Measurements from ENCODE around the gene MAGI3.
"Not testable (repeated sequence)": the region's sequence is repeated elsewhere in the genome, so short reads cannot be mapped to it uniquely, and the experiment has no call there.

Gene MAGI3

DNA sequence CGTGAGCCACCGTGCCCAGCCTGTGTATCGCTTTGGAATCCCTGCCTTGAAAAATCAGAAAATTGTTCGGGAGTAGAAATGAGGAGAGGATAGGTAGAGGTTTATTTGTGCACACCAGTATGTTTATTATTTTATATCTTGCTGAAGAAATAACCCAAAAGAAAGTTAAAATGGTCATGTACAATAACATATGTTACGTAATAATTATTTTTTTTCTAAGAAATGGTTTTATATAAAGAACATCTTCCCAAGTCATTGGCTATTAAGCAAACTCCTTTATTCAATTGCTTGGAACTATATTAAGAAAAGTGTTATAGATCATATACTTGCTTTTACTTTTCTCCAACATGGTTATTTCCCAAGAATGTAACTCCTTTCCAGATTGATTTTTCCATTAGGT, 197.2 kb downstream of the MAGI3 start:
- DNase-seq = no peak

DNA sequence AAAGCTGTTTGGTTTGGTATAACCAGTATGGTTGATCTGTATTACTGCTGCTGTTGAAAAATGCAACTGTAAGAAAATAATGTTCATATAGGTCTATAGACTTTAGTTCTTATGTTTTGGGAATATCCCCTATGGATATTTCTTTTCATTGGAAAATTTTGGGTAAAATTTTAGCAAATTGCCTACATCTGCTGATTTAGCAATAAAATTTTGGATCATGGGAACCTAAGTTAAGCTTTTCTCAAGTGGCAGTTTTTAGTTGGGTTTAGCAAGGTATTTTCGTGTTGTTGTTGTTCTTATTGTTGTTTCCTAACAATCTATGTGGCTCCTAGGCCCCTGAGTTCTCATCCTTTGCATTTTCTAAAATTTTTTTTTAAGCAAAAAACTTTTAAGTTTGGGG, 201.9 kb downstream of the MAGI3 start:
- DNase-seq = no peak

DNA sequence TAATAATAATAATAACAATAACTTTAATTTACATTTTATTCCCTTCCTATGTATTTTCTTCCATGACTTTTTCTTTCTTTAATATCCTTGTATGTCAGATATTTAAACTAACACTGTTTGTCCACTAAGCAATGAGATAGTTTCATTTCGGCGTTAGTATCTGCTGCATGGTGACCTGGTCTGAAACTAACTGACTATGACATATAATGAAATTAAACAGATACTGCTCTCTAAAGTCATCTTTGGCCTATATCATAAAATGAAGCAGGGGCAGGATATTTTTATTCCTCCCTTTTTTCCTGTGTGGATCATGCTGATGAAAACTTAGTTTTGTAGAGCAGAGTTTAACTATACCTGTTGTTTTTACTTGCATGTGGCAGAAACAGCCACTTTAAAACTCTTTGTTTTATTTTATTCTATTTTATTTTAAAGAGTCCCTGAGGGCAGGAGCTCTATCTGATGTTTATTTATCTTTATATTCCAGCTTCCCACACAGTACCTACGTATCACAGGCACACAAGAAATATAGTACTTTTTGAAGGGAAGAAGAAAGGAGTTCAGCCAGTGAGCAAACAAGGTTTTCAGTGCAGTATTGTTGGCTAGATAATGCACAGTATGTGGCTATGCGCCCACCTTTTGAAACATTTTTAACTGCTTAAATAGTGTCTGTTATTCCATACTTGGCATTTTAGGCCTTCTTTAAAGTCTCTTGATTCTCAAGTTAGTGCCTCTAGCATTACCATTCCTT, 203.4 kb downstream of the MAGI3 start:
- no peak for DNase-seq

- DNase-seq = not testable (repeated sequence)
Measured at GRCh38 chr1:113604466-113604865, 214.2 kb downstream of the MAGI3 start.

DNA sequence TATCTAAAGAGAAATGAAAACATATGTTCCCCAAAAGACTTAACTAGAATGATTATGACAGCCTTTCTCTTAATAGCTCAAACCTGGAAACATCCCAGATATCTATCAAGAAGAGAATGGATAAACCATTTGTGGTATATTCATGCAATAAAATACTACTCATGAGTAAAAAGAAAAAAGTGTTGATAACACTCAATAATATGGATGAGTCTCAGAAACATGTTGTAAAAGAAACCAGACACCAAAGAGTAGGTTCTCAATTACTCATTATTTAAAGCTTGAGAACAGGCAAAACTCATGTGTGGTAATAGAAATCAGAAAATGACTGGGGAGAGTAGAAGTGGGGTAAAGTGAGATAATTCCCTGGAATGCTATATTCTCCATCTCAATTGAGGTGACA, 214.8 kb downstream of the MAGI3 start:
- DNase-seq = no peak

DNA sequence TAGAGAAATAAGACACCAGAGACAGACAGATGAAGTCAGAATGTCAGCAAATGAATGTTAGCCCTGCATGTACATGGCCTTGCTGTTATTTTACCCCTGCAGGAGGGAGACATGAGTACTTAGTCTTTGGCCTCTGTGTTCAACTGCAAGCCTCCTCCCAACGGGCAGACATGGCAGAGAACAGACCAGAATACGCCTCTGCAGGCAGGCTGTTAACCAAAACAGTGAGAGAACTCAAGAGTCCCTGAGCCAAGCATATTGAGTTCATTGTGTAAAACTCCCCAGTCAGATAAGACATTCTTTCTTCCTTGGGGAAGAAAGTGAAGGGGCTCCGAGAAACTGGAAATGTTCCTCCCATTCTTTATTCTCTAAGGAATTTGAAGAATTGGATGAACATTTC, 218.1 kb downstream of the MAGI3 start:
- DNase-seq = no peak

- DNase-seq = no peak
Measured at GRCh38 chr1:113610372-113610771, 220.1 kb downstream of the MAGI3 start.

DNA sequence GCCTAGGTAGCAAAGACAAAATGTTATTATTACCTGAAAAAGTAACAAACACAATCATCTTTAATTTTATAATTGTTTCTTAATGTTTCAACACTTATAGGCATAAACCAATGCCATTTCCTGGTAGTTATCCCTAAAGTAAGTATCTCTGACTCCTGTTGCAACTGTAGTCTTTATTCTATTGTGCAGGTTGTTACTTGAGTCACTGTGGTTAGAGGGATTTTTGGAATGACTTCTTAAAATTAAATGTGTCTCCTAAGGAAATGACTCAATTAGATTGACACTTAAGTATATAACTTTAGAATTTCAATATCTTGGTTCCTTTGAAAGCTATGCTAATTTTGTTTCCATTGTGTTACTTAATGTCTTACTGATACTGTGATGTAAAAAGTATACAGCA, 225.1 kb downstream of the MAGI3 start:
- no peak for DNase-seq

- no peak for DNase-seq
Measured at GRCh38 chr1:113616156-113616555, 225.8 kb downstream of the MAGI3 start.

- no peak for DNase-seq
Measured at GRCh38 chr1:113617438-113618141, 227.3 kb downstream of the MAGI3 start.

DNA sequence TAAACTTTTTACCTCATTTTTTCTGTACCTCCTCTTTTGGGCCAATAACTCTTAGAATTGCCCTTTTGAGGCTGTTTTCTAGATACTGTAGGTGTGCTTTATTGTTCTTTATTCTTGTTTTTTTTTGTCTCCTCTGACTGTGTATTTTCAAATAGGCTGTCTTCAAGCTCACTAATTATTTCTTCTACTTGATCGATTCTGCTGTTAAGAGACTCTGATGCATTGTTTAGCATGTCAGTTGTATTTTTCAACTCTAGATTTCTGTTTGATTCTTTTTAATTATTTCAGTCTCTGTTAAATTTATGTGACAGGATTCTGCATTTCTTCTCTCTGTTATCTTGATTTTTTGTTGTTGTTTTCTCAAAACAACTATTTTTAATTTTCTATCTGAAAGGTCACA, 238.7 kb downstream of the MAGI3 start:
- no peak for DNase-seq

DNA sequence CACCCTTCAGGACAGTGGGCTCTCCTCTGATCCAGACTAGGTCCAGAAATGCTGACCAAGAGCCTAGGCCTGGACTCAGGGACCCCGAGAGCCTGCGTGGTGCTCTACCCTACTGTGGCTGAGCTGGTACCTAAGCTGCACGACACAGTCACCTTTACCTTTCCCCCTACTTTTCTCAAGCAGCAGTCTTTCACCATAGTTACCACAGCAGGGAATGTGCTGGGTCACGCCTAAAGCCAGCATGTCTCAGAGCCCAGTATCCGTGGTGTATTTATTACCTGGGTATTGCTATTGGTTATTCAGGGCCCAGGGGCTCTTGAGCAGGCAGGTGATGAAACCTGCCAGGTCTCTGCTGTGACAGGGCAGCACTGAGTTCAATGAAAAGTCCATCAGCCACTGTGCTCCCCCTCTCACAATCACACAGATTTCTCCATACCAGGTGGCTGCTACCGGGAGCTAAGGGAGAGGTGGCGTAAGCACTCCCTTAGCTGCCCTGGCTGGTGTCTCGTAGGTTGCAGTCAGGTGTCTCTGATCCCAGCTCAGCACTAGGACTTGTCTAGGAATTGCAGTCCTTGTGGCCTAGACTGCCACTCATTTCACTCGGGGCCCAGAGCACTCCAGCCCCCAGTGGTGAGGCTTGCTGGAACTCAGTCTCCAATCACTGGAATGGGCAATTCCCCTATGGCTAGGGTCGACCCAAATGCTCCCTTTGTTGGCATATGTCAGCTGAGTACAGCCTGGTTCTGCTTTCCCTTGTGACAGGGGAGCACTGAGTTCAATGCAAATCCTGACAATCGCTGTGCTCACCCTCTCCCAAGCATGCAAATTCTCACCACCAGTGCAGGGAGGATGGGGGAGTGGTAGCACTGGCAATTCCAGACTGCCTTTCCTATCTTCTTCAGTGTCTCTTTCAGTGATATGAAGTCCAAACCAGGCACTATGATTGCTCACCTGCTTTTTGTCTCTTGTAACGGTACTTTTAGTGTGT, 240.3 kb downstream of the MAGI3 start:
- no peak for DNase-seq

- DNase-seq = no peak
Measured at GRCh38 chr1:113641396-113641795, 251.1 kb downstream of the MAGI3 start.

GRCh38 chr1:113647164-113647563, 256.8 kb downstream of the MAGI3 start:
- DNase-seq = no peak

GRCh38 chr1:113648478-113648877, 258.2 kb downstream of the MAGI3 start:
- no peak for DNase-seq

DNA sequence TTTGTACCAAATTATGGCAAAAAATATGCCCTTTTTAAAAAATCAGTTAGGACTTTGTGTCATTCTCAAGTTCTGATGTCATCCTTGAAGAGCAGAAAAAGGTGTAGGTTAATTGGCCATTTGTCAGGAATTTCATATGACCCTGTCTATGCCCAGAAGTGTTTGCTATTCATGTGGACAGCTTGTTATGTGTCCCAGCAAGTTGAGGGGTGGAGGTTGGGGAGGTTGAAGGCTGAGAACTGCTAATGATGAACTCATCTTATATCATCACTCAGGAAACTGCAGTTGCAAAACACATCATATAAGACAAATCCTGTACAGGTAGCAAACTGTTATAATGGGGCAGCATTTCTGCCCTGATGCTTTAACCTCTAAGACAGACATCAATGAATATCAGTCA, 262.5 kb downstream of the MAGI3 start:
- DNase-seq = no peak

DNA sequence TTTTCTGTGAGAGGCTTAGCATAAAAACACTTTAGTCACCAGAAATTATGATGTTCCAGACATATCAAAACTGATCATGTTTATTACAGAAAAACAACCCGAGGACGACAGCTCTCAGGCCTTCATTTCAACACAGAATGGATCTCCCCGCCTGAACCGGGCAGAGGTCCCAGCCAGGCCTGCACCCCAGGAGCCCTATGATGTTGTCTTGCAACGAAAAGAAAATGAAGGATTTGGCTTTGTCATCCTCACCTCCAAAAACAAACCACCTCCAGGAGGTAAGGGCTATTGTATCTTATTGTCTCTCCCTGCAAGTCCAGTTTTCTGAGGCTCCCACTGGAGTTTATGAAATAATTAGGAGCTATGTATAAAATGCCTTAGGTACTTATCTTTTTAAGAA, 263.4 kb downstream of the MAGI3 start:
- DNase-seq = no peak

GRCh38 chr1:113654883-113655282, 264.6 kb downstream of the MAGI3 start:
- DNase-seq = no peak

DNA sequence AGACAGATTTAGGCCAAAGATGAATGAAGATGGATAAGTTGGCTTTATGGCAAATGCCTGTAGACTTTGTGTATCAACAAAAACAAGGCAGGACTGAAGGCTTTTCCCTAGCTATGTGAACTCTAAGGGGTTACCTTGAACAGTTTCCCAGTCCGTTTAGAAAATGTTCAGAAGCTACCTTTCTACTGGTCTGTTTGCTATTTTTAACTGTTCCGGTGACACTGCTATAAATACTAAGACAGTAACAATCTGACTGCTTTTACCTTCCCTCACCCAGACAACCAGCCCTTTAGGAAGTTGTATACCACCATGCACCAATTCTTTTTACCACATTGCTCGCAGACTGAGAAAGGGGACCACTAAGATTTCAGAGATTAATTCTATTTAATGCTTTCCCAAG, 266.8 kb downstream of the MAGI3 start:
- DNase-seq = no peak

DNA sequence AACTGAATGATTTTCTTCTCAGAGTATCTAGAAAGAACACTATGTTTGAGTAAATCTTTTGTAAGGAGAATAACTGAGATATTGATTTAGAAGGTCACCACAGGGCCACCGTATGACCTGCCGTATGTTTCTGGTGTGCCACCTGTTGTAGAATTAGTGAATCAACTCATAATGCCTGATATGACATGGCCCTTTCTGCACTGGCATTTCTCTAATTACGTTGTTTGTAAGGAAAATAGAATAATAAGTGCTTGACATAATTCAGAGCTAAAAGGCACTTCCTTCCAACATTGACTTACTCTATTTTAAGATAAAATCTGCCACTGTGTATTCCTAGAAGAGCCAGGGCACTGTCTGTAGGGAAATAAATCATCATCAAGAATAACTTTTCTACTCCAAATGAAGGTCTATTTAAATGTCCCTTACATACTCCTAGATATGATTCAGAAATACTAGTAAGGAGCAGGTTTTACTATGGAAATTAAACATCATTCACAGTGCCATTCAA, 267.3 kb downstream of the MAGI3 start:
- DNase-seq = no peak

DNA sequence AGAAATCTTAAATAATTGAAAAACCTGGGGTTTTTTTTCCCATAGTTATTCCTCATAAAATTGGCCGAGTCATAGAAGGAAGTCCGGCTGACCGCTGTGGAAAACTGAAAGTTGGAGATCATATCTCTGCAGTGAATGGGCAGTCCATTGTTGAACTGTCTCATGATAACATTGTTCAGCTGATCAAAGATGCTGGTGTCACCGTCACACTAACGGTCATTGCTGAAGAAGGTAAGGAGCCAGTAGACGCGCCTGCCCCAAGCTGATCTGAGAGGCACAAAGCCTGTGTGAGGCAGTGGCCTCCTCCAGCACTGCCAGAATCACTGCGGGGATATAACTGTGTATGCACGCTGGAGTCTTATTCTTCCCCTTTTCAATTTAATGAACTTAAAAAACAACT, 268.7 kb downstream of the MAGI3 start:
- no peak for DNase-seq

DNA sequence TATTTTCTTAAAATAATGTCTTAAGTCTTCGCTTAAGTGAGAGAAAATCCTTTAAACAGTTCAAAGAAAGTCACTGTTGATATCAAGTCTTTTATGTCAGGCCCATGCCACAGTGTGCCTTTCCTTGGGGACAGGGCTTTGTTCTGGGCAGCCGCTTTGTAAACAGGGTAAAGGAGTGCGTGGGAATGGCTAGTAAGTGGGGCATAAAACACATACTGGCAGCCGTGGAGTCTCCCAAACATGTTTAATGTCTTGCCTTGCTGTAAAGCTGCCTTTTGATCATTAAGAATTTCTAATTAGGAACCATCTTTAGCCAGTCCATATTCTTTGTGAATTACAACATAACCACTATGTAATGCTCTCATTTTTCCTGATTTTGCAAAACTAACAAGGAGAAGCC, 269.2 kb downstream of the MAGI3 start:
- DNase-seq = no peak

- DNase-seq = no peak
Measured at GRCh38 chr1:113660088-113660487, 269.8 kb downstream of the MAGI3 start.

Measured in stimulated activated CD4-positive, alpha-beta T cell treated with anti-CD3 and anti-CD28 coated beads, Interleukin-12 subunit alpha, Interleukin-12 subunit beta, amount 100 ng/mL, for 4 hours (primary cell).